Natural killer cell treated with Interleukin-12 subunit alpha and Interleukin-12 subunit beta and Interleukin-15 and Interleukin-18, amount 100 ng/mL, for 72 hours (primary cell): ENCODE results near the gene TGFBR3L. TPM values are rescaled to one million over a fixed set of nuclear protein-coding genes. Genes with fewer than 3 reads are reported as not detected.
A peak's percentile ranks its signal among the peaks of the same experiment; 100 is the strongest.

Experiments used
- ATAC-seq, 2 donors: fragments of 150-1000 bp; cut with Tn5 transposase in 1 of 2; sonication (Bioruptor Pico), chemical (Tn5 transposase) in 1 of 2; 2 replicates each; pipeline ENCODE4 v1.10.0; 2021
- DNase-seq: peaks from one replicate; pipeline ENCODE4 v3.0.0; 2022; ENCODE audit warnings: low spot score
- H3K27ac Mint-ChIP-seq, 2 donors: 1 replicate in 1 of 2; 2 replicates in 1 of 2; pipeline ENCODE4 v1.8.0; 2022; ENCODE audit warnings: mixed read lengths in 2 of 2, mild to moderate bottlenecking in 1 of 2, moderate library complexity in 1 of 2
- H3K27me3 Mint-ChIP-seq, 2 donors: 1 replicate in 1 of 2; 2 replicates in 1 of 2; pipeline ENCODE4 v1.8.0; 2022; ENCODE audit warnings: mixed read lengths in 2 of 2
- H3K36me3 Mint-ChIP-seq: one replicate; pipeline ENCODE4 v1.8.0; 2022; ENCODE audit warnings: mixed read lengths
- H3K4me1 Mint-ChIP-seq, 2 donors: 1 replicate in 1 of 2; 2 replicates in 1 of 2; pipeline ENCODE4 v1.8.0; 2022; ENCODE audit warnings: low read depth in 2 of 2, mixed read lengths in 2 of 2, mild to moderate bottlenecking in 1 of 2
- H3K4me3 Mint-ChIP-seq: one replicate; pipeline ENCODE4 v1.8.0; 2022; ENCODE audit warnings: mixed read lengths
- H3K9me3 Mint-ChIP-seq: 2 replicates; pipeline ENCODE4 v1.8.0; 2022; ENCODE audit warnings: mixed read lengths
- total RNA-seq, 2 donors: library from RNA; stranded (reverse); gene quantifications; one replicate each; pipeline ENCODE4 v1.2.3, GENCODE V29; 2022

The TGFBR3L gene
- total RNA-seq, 2 donors from 2014 or later: 4.7 to 5.6 TPM

GRCh38 chr19:7920519-7921301 lies 6.1 kb downstream of the TGFBR3L start:
- peaks cover 14 to 16% of the 10 kb centered on the region in 2 donors for H3K4me1 Mint-ChIP-seq

GRCh38 chr19:7921302-7921966 lies 6.8 kb downstream of the TGFBR3L start:
- ATAC-seq (no peak), DNase-seq (no peak)
- Mint-ChIP-seq H3K9me3 (no peaks in the 10 kb centered on the region), H3K27ac (peak overlapping the region; percentile 60 to 92), H3K4me3 (peak overlapping the region; percentile 87), H3K36me3 (no peaks in the 10 kb centered on the region), H3K4me1 (peaks cover 14 to 19% of the 10 kb centered on the region in 2 donors), H3K27me3 (peaks cover 6 to 7% of the 10 kb centered on the region in 2 donors)

More at GRCh38 chr19:7920519-7921301, 6.1 kb downstream of the TGFBR3L start:
- Mint-ChIP-seq H3K27me3 (peaks cover 6 to 7% of the 10 kb centered on the region in 2 donors), H3K36me3 (no peaks in the 10 kb centered on the region), H3K27ac (peak overlapping the region; percentile 69 to 92), H3K9me3 (no peaks in the 10 kb centered on the region), H3K4me3 (peak overlapping the region; percentile 87)
- peak; percentile 82 to 92 for ATAC-seq
- DNase-seq: peak; percentile 99

GRCh38 chr19:7921967-7922835 lies 7.6 kb downstream of the TGFBR3L start:
- no peaks in the 10 kb centered on the region for H3K36me3 Mint-ChIP-seq
- no peak overlapping the region for H3K27ac Mint-ChIP-seq
- ATAC-seq (no peak), DNase-seq (no peak)
- peaks cover 14 to 22% of the 10 kb centered on the region in 2 donors for H3K4me1 Mint-ChIP-seq
- H3K27me3 Mint-ChIP-seq: peaks cover 6 to 7% of the 10 kb centered on the region in 2 donors
- H3K4me3 Mint-ChIP-seq: peak overlapping the region; percentile 62
- no peaks in the 10 kb centered on the region for H3K9me3 Mint-ChIP-seq

- H3K4me3 Mint-ChIP-seq: peak overlapping the region; percentile 37
- DNase-seq (no peak), ATAC-seq (no peak)
- H3K9me3 Mint-ChIP-seq: no peaks in the 10 kb centered on the region
- no peaks in the 10 kb centered on the region for H3K36me3 Mint-ChIP-seq
- peaks cover 6% of the 10 kb centered on the region in 2 donors for H3K27me3 Mint-ChIP-seq
- peaks cover 14 to 21% of the 10 kb centered on the region in 2 donors for H3K4me1 Mint-ChIP-seq
- H3K27ac Mint-ChIP-seq: no peak overlapping the region
These were observed 8.2 kb downstream of the TGFBR3L start for GRCh38 chr19:7922836-7923195.

- no peak overlapping the region for H3K27ac Mint-ChIP-seq
- peaks cover 9 to 18% of the 10 kb centered on the region in 2 donors for H3K4me1 Mint-ChIP-seq
- no peaks in the 10 kb centered on the region for H3K36me3 Mint-ChIP-seq
- peak overlapping the region; percentile 37 for H3K4me3 Mint-ChIP-seq
- ATAC-seq: no peak
- peaks cover 4 to 6% of the 10 kb centered on the region in 2 donors for H3K27me3 Mint-ChIP-seq
- no peak for DNase-seq
- H3K9me3 Mint-ChIP-seq: no peaks in the 10 kb centered on the region
These were observed 8.9 kb downstream of the TGFBR3L start for GRCh38 chr19:7923295-7924191.

GRCh38 chr19:7924241-7924640 lies 9.6 kb downstream of the TGFBR3L start:
- Mint-ChIP-seq H3K27ac (no peak overlapping the region), H3K4me1 (peaks cover 9 to 23% of the 10 kb centered on the region in 2 donors), H3K36me3 (no peaks in the 10 kb centered on the region), H3K9me3 (no peaks in the 10 kb centered on the region), H3K4me3 (peak overlapping the region; percentile 44), H3K27me3 (peaks cover 4 to 6% of the 10 kb centered on the region in 2 donors)
- ATAC-seq (no peak), DNase-seq (no peak)

GRCh38 chr19:7924651-7925170 lies 10.1 kb downstream of the TGFBR3L start:
- H3K4me1 Mint-ChIP-seq: peaks cover 5 to 21% of the 10 kb centered on the region in 2 donors
- DNase-seq: no peak
- no peak for ATAC-seq
- peaks cover 2 to 3% of the 10 kb centered on the region in 2 donors for H3K27me3 Mint-ChIP-seq
- no peak overlapping the region for H3K27ac Mint-ChIP-seq
- H3K4me3 Mint-ChIP-seq: no peak overlapping the region
- H3K9me3 Mint-ChIP-seq: no peaks in the 10 kb centered on the region
- no peaks in the 10 kb centered on the region for H3K36me3 Mint-ChIP-seq

- H3K4me1 Mint-ChIP-seq: peaks cover 0 to 16% of the 10 kb centered on the region in 2 donors
- peak overlapping the region; percentile 77 for H3K4me3 Mint-ChIP-seq
- no peak overlapping the region for H3K27ac Mint-ChIP-seq
- peak; percentile 5 to 35 for ATAC-seq
- H3K36me3 Mint-ChIP-seq: no peaks in the 10 kb centered on the region
- no peaks in the 10 kb centered on the region for H3K27me3 Mint-ChIP-seq
- H3K9me3 Mint-ChIP-seq: no peaks in the 10 kb centered on the region
- DNase-seq: peak; percentile 82
These were observed 10.7 kb downstream of the TGFBR3L start for GRCh38 chr19:7925171-7925851.

- Mint-ChIP-seq H3K4me1 (peaks cover 0 to 12% of the 10 kb centered on the region in 2 donors), H3K4me3 (peak within 1 kb of the TSS; percentile 77), H3K27me3 (no peaks in the 10 kb centered on the region), H3K27ac (no peak within 1 kb of the TSS), H3K36me3 (no peaks in the 10 kb centered on the region), H3K9me3 (no peaks in the 10 kb centered on the region)
- ATAC-seq (peak; percentile 69 to 80), DNase-seq (no peak)
These were observed 11.5 kb downstream of the TGFBR3L start, which contains the start of gene CTXN1 for GRCh38 chr19:7926021-7926726. Gene CTXN1, minus strand, starts transcription at chr19:7926135. Its CDS starts 597 bp downstream, at chr19:7925538.

- DNase-seq (no peak), ATAC-seq (no peak)
- Mint-ChIP-seq H3K27me3 (no peaks in the 10 kb centered on the region), H3K9me3 (no peaks in the 10 kb centered on the region), H3K4me1 (peaks cover 0 to 12% of the 10 kb centered on the region in 2 donors), H3K4me3 (peak overlapping the region; percentile 62), H3K27ac (no peak overlapping the region), H3K36me3 (no peaks in the 10 kb centered on the region)
These were observed 12.3 kb downstream of the TGFBR3L start for GRCh38 chr19:7926727-7927604.
